Stimulated activated naive B cell treated with anti-CD40 and anti-IgM and Interleukin-4, amounts not matched to agents 10 μg/mL and 1 μg/mL and 100 μg/mL, for 72 hours (primary cell): ENCODE measurements around the gene PLPP2.

ENCODE experiments used
- ATAC-seq, 2 donors: fragments of 150-1000 bp; cut with Tn5 transposase; replicated peaks; 2 replicates each; pipeline ENCODE4 v1.10.0; 2021; ENCODE audit warnings: moderate library complexity in 1 of 2
- DNase-seq: peaks from one replicate; pipeline ENCODE4 v3.0.0; 2021
- H3K27ac Mint-ChIP-seq: one replicate; pipeline ENCODE4 v1.8.0; 2022; ENCODE audit warnings: mild to moderate bottlenecking, mixed read lengths
- H3K27me3 Mint-ChIP-seq, 2 donors: one replicate each; pipeline ENCODE4 v1.8.0; 2022; ENCODE audit warnings: mixed read lengths in 2 of 2
- H3K36me3 Mint-ChIP-seq, 2 donors: one replicate each; pipeline ENCODE4 v1.8.0; 2022; ENCODE audit warnings: mixed read lengths in 2 of 2, mild to moderate bottlenecking in 1 of 2
- H3K4me1 Mint-ChIP-seq, 2 donors: one replicate each; pipeline ENCODE4 v1.8.0; 2022; ENCODE audit warnings: mixed read lengths in 2 of 2, mild to moderate bottlenecking in 1 of 2
- H3K4me3 Mint-ChIP-seq, 2 donors: one replicate each; pipeline ENCODE4 v1.8.0; 2022; ENCODE audit warnings: mild to moderate bottlenecking in 2 of 2, mixed read lengths in 2 of 2, moderate library complexity in 1 of 2
- H3K9me3 Mint-ChIP-seq, 2 donors: one replicate each; pipeline ENCODE4 v1.8.0; 2022; ENCODE audit warnings: mixed read lengths in 2 of 2, mild to moderate bottlenecking in 1 of 2

PLPP2 gene

DNA sequence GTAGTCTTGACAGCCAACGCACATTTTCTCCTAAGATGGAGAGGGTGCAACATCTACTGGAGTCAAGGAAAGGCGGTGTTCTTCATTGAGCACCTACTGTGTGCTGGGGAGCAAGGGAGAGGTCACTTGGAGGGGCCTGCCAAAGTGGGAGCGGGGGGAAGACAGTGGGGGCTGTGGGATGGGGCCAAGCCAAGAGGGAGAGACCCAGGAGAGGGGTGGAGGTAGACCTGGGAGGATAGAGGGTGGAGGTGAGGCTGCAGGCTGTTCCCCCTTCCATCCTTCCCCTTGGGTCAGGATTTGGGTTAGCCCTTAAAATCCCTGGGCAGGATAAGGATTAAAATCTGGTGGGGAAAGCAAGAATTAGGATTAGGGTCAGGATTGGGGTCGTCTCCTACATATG is 1.7 kb upstream of the PLPP2 start:
- Mint-ChIP-seq H3K9me3 (no peaks in the 10 kb centered on the region), H3K4me3 (no peak overlapping the region), H3K27me3 (peaks cover 60 to 80% of the 10 kb centered on the region in 2 donors), H3K4me1 (peaks cover 5 to 16% of the 10 kb centered on the region in 2 donors), H3K36me3 (no peaks in the 10 kb centered on the region), H3K27ac (no peak overlapping the region)
- ATAC-seq (no peak), DNase-seq (no peak)

- Mint-ChIP-seq H3K4me3 (peak overlapping the region in 1 of 2 donors; percentile 31), H3K4me1 (peaks cover 5 to 16% of the 10 kb centered on the region in 2 donors), H3K27me3 (peaks cover 61 to 86% of the 10 kb centered on the region in 2 donors), H3K36me3 (no peaks in the 10 kb centered on the region), H3K9me3 (no peaks in the 10 kb centered on the region), H3K27ac (no peak overlapping the region)
- DNase-seq (no peak), ATAC-seq (no peak)
Measured at GRCh38 chr19:292281-292884, 1.2 kb upstream of the PLPP2 start.

GRCh38 chr19:291561-292280 is 518 bp upstream of the PLPP2 start:
- no peak for DNase-seq
- Mint-ChIP-seq H3K4me1 (peaks cover 5 to 16% of the 10 kb centered on the region in 2 donors), H3K27me3 (peaks cover 61 to 82% of the 10 kb centered on the region in 2 donors), H3K27ac (no peak overlapping the region), H3K9me3 (no peaks in the 10 kb centered on the region), H3K4me3 (no peak overlapping the region), H3K36me3 (no peaks in the 10 kb centered on the region)
- no peak for ATAC-seq

DNA sequence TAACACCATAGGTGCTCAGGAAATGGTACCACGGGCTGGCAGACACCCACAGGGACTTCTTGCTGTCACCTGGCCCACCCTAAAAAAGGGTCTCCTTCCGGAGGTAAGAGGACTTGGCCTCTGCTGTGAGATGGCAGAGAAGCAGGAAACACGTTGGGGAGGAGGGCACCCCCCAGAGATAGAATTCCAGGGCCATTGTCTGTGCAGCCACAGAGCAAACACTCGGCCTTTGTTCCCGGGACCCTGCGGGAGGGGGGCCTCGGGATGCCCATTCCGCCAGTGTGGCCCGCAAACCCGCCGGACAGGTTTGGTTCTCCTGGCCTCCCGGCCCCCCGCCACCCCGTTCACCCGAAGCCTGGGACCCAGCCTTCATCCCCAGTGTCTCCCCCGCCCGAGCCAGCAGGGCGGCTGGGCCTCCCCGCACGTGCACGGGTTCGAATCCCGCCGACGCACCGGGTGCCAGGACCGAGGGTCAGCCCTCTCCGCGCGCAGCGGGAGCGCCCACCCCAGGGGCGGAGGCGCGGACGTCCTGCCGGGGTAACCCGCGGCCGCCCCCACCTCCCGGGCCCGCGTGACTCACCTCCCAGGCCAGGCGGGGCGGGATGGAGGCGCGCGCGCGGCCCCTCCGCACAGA is 714 bp downstream of the PLPP2 start:
- ATAC-seq (no peak), DNase-seq (no peak)
- H3K4me3 Mint-ChIP-seq = peak overlapping the region in 1 of 2 donors; percentile 25
- H3K9me3 Mint-ChIP-seq = no peaks in the 10 kb centered on the region
- no peak overlapping the region for H3K27ac Mint-ChIP-seq
- peaks cover 5 to 16% of the 10 kb centered on the region in 2 donors for H3K4me1 Mint-ChIP-seq
- no peaks in the 10 kb centered on the region for H3K36me3 Mint-ChIP-seq
- peaks cover 53 to 70% of the 10 kb centered on the region in 2 donors for H3K27me3 Mint-ChIP-seq

DNA sequence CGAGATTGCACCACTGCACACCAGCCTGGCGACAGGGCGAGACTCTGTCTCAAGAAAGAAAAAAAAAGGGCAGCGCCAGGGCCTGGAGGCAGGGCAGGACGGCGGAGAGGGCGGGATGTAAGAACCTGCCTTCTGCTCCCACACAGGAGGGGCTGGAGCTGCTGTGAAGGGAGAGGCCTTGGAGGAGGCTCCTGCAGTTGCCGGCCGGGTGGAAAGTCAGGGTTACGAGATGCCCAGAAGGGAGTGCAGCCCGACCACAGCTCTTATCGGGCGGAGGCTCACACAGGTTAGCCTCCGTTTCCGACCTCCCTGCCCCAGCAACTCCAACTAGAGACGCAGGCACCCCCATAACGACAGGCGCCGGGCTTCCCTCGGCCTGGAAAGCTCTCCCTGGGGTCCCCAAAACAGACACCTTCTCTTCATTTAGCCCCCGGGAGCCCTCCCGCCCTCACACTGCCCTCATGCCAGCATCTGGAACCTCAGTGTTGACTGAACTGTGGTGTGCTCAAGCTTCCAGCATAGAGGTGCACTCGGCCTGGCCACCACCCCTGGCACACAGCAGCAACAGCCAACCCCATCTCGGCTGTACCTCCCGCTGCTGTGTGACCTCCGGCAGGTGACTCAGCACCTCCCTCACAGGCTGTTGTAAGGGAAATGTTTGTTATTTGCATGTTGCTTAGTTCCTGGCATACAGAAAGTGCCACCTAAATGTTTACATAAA is 1.4 kb downstream of the PLPP2 start:
- ATAC-seq = peak; percentile 59 to 62
- Mint-ChIP-seq H3K27me3 (peaks cover 47 to 64% of the 10 kb centered on the region in 2 donors), H3K36me3 (no peaks in the 10 kb centered on the region), H3K4me1 (peaks cover 5 to 11% of the 10 kb centered on the region in 2 donors), H3K9me3 (no peaks in the 10 kb centered on the region), H3K4me3 (peak overlapping the region in 1 of 2 donors; percentile 25), H3K27ac (no peak overlapping the region)
- no peak for DNase-seq

DNA sequence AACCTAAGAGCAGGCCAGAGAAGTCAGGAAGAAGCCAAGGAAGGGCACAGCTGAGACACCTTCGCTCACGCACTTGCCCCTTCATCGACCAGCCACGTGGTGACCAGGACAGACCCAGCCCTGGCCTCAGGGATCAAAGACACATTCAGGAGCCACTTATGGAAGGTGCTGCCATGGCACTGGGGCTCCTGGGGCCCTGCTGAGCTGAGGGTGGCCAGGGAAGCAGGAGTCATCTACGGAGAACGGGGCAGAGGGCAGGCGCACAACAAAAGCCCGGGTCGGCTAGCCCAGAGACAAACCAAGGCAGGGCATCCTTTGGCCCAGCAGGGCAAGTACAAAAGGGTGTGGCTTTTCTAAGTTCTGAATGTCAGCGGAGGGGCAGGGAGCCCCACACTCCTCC is 2.3 kb downstream of the PLPP2 start:
- Mint-ChIP-seq H3K4me1 (peaks cover 2 to 5% of the 10 kb centered on the region in 2 donors), H3K4me3 (peak overlapping the region in 1 of 2 donors; percentile 22), H3K27ac (no peak overlapping the region), H3K36me3 (no peaks in the 10 kb centered on the region), H3K27me3 (peaks cover 39 to 62% of the 10 kb centered on the region in 2 donors), H3K9me3 (no peaks in the 10 kb centered on the region)
- ATAC-seq (no peak), DNase-seq (no peak)

DNA sequence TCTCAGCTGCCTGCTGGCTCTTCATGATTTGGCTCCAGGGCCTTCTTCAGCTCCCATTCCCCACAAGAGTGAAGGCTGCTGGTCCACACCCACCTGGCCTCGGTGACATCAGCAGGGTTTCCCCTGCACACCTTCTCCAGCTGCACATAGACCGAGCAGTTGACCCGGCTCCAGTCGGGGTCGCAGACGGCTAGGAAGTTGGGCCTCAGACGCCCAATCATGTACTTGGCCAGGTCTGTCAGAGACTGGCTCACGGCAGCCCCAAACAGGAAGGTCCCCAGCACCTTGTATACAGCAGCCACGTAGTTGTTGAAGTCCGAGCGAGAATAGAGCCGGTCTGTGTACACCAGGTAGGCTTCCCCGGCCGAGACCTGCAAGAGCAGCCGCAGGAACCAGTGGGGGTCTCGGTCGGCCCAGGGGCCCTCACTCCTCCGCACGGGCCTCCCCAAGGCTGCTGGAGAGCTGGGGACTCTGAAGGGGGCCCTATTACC is 3.8 kb downstream of the PLPP2 start:
- Mint-ChIP-seq H3K4me3 (no peak overlapping the region), H3K27me3 (peaks cover 35 to 60% of the 10 kb centered on the region in 2 donors), H3K9me3 (no peaks in the 10 kb centered on the region), H3K27ac (no peak overlapping the region), H3K36me3 (no peaks in the 10 kb centered on the region), H3K4me1 (peaks cover 2 to 5% of the 10 kb centered on the region in 2 donors)
- ATAC-seq (no peak), DNase-seq (no peak)

- H3K9me3 Mint-ChIP-seq = no peaks in the 10 kb centered on the region
- H3K27ac Mint-ChIP-seq = no peak overlapping the region
- H3K27me3 Mint-ChIP-seq = peaks cover 32 to 57% of the 10 kb centered on the region in 2 donors
- ATAC-seq (no peak), DNase-seq (no peak)
- no peak overlapping the region for H3K4me3 Mint-ChIP-seq
- no peaks in the 10 kb centered on the region for H3K36me3 Mint-ChIP-seq
- no peaks in the 10 kb centered on the region for H3K4me1 Mint-ChIP-seq
Measured at GRCh38 chr19:283395-283794, 7.8 kb downstream of the PLPP2 start.

- Mint-ChIP-seq H3K4me3 (no peak overlapping the region), H3K36me3 (no peaks in the 10 kb centered on the region), H3K27me3 (peaks cover 32 to 57% of the 10 kb centered on the region in 2 donors), H3K4me1 (no peaks in the 10 kb centered on the region), H3K27ac (no peak overlapping the region), H3K9me3 (no peaks in the 10 kb centered on the region)
- ATAC-seq (no peak), DNase-seq (no peak)
Measured at GRCh38 chr19:282501-282900, 8.7 kb downstream of the PLPP2 start.

DNA sequence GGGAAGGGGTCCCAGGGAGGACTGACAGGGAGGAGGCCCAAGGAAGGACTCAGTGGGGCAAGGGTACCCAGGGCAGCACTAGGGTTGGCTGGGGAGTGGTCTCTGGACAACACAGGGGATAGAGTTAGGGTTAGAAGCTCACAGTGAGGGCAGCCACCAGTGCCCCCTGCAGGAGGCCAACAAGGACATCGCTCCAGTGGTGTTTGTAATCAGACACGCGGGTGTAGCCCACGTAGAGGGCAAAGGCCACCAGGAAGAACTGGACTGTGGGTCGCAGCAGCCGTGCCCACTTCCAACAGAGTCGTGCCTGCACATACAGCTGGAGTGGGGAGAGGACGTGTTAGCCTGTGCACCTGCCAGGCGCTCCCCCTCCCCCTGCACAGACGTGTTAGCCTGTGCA is 9.2 kb downstream of the PLPP2 start:
- H3K27me3 Mint-ChIP-seq = peaks cover 37 to 60% of the 10 kb centered on the region in 2 donors
- DNase-seq (no peak), ATAC-seq (no peak)
- no peak overlapping the region for H3K4me3 Mint-ChIP-seq
- H3K36me3 Mint-ChIP-seq = no peaks in the 10 kb centered on the region
- H3K9me3 Mint-ChIP-seq = no peaks in the 10 kb centered on the region
- no peaks in the 10 kb centered on the region for H3K4me1 Mint-ChIP-seq
- H3K27ac Mint-ChIP-seq = no peak overlapping the region

GRCh38 chr19:281156-281853 is 9.9 kb downstream of the PLPP2 start:
- no peak for ATAC-seq
- H3K9me3 Mint-ChIP-seq = no peaks in the 10 kb centered on the region
- no peaks in the 10 kb centered on the region for H3K4me1 Mint-ChIP-seq
- H3K27me3 Mint-ChIP-seq = peaks cover 39 to 61% of the 10 kb centered on the region in 2 donors
- no peak overlapping the region for H3K27ac Mint-ChIP-seq
- no peaks in the 10 kb centered on the region for H3K36me3 Mint-ChIP-seq
- H3K4me3 Mint-ChIP-seq = no peak overlapping the region
- no peak for DNase-seq

GRCh38 chr19:280541-281009 is 10.6 kb downstream of the PLPP2 start:
- ATAC-seq = no peak
- H3K9me3 Mint-ChIP-seq = no peaks in the 10 kb centered on the region

GRCh38 chr19:279656-280055 is 11.5 kb downstream of the PLPP2 start:
- H3K27me3 Mint-ChIP-seq = peaks cover 46 to 72% of the 10 kb centered on the region in 2 donors

More at GRCh38 chr19:280541-281009, 10.6 kb downstream of the PLPP2 start:
- no peak overlapping the region for H3K4me3 Mint-ChIP-seq
- no peak overlapping the region for H3K27ac Mint-ChIP-seq
- H3K4me1 Mint-ChIP-seq = no peaks in the 10 kb centered on the region
- H3K36me3 Mint-ChIP-seq = no peaks in the 10 kb centered on the region
- DNase-seq = no peak
- peaks cover 39 to 67% of the 10 kb centered on the region in 2 donors for H3K27me3 Mint-ChIP-seq

More at GRCh38 chr19:279656-280055, 11.5 kb downstream of the PLPP2 start:
- Mint-ChIP-seq H3K9me3 (no peaks in the 10 kb centered on the region), H3K36me3 (no peaks in the 10 kb centered on the region), H3K27ac (no peak overlapping the region), H3K4me1 (no peaks in the 10 kb centered on the region), H3K4me3 (no peak overlapping the region)
- no peak for ATAC-seq
- DNase-seq = no peak
